Hepatocyte (in vitro differentiated cells): ENCODE measurements around the gene PTGIS. TPM values are rescaled to one million over a fixed set of nuclear protein-coding genes. Genes with fewer than 3 reads are reported as not detected.

Source experiments
- DNase-seq: peaks from one replicate; pipeline ENCODE4 v3.0.0-alpha.2; 2016; ENCODE audit warnings: low spot score
- H2AFZ ChIP-seq: fragments of 200-600 bp; sonication (generic); 2 replicates; pipeline ENCODE4 v1.6.0; 2016; ENCODE audit warnings: antibody characterized with exemption, mild to moderate bottlenecking
- H3K27ac ChIP-seq: fragments of 200-600 bp; sonication (generic); 2 replicates; pipeline ENCODE4 v1.5.1; 2016; ENCODE audit warnings: mild to moderate bottlenecking
- H3K27me3 ChIP-seq: fragments of 200-600 bp; sonication (generic); 2 replicates; pipeline ENCODE4 v1.6.1; 2016
- H3K36me3 ChIP-seq: fragments of 200-600 bp; sonication (generic); replicated peaks from 2 replicates; pipeline ENCODE4 v1.5.1; 2016; ENCODE audit warnings: low read depth; ENCODE audit not compliant: insufficient read depth
- H3K4me1 ChIP-seq: fragments of 200-600 bp; sonication (generic); 2 replicates; pipeline ENCODE4 v1.5.1; 2016; ENCODE audit warnings: mild to moderate bottlenecking, moderate library complexity; ENCODE audit not compliant: insufficient read depth
- H3K4me2 ChIP-seq: fragments of 200-600 bp; sonication (generic); 2 replicates; pipeline ENCODE4 v1.6.0; 2016
- H3K4me3 ChIP-seq: fragments of 200-600 bp; sonication (generic); 2 replicates; pipeline ENCODE4 v1.5.1; 2016; ENCODE audit warnings: mild to moderate bottlenecking
- H3K79me2 ChIP-seq: fragments of 200-600 bp; sonication (generic); 2 replicates; pipeline ENCODE4 v1.6.0; 2017; ENCODE audit warnings: mild to moderate bottlenecking
- H3K9me2 ChIP-seq: fragments of 200-600 bp; sonication (generic); replicated peaks from 2 replicates; pipeline ENCODE4 v1.6.0; 2017; ENCODE audit warnings: mild to moderate bottlenecking; ENCODE audit not compliant: insufficient read depth
- H3K9me3 ChIP-seq: fragments of 200-600 bp; sonication (generic); 2 replicates; pipeline ENCODE4 v1.5.1; 2016; ENCODE audit warnings: low read depth, mild to moderate bottlenecking
- H4K20me1 ChIP-seq: fragments of 200-600 bp; sonication (generic); 2 replicates; pipeline ENCODE4 v1.6.0; 2016; ENCODE audit warnings: mild to moderate bottlenecking; ENCODE audit not compliant: insufficient read depth, poor library complexity, severe bottlenecking
- CTCF ChIP-seq: fragments of 200-600 bp; sonication (generic); IDR thresholded peaks from 2 replicates; pipeline ENCODE4 v1.5.1; 2016; ENCODE audit warnings: antibody characterized with exemption, mild to moderate bottlenecking; ENCODE audit not compliant: poor library complexity
- EZH2 ChIP-seq: fragments of 200-600 bp; sonication (generic); IDR thresholded peaks from 2 replicates; pipeline ENCODE4 v1.6.1; 2016; ENCODE audit warnings: antibody characterized with exemption, mild to moderate bottlenecking, borderline replicate concordance
- EZH2phosphoT487 ChIP-seq: fragments of 200-600 bp; sonication (generic); IDR thresholded peaks from one replicate; pipeline ENCODE4 v1.6.1; 2018; ENCODE audit warnings: antibody characterized with exemption, mild to moderate bottlenecking, low read depth, moderate library complexity; ENCODE audit not compliant: unreplicated experiment, severe bottlenecking
- WGBS: methylation state at CpG from one replicate; pipeline ENCODE4 v1.1.6; 2016; ENCODE audit warnings: low lambda C conversion rate; ENCODE audit errors: missing lambda C conversion rate; 5-methylcytosine and 5-hydroxymethylcytosine counted together
- polyA plus RNA-seq: library from polyadenylated mRNA; unstranded; fragments of >200 nt; fragmentation: Nextera tagmentation; extraction: Ambion mirVana; gene quantifications from 2 replicates; pipeline ENCODE4 v1.2.1, GENCODE V29; 2016
- total RNA-seq: library from RNA; depleted of rRNA; stranded (reverse); fragments of >200 nt; gene quantifications from 2 replicates; pipeline ENCODE4 v1.2.3, GENCODE V29; 2014

The PTGIS gene
- total and polyA plus RNA-seq, 2 experiments from 2014 or later = 25.4 to 26.1 TPM

GRCh38 chr20:49583343-49583668 lies 15.4 kb upstream of the PTGIS start:
- TF ChIP-seq EZH2phosphoT487 (no peak), CTCF (no peak)
- DNase-seq = no peak
- 80% methylated on average over 4 of the region's 4 CpGs for WGBS
- H3K79me2 ChIP-seq = no peaks in the 10 kb centered on the region
- peaks cover 53% of the 10 kb centered on the region for H3K4me1 ChIP-seq
- no peak overlapping the region for H3K4me3 ChIP-seq
- peak overlapping the region; percentile 99 for H3K27ac ChIP-seq
- H3K4me2 ChIP-seq = peak overlapping the region; percentile 39
- H3K27me3 ChIP-seq = no peaks in the 10 kb centered on the region
- no peaks in the 10 kb centered on the region for H3K9me2 ChIP-seq
- no peaks in the 10 kb centered on the region for H4K20me1 ChIP-seq
- H3K9me3 ChIP-seq = no peaks in the 10 kb centered on the region
- no peaks in the 10 kb centered on the region for H3K36me3 ChIP-seq
- no peak overlapping the region for H2AFZ ChIP-seq

GRCh38 chr20:49582413-49583334 lies 14.7 kb upstream of the PTGIS start:
- Histone ChIP-seq H3K4me3 (no peak overlapping the region), H3K27me3 (no peaks in the 10 kb centered on the region), H3K4me2 (peak overlapping the region; percentile 39), H3K27ac (peak overlapping the region; percentile 99), H4K20me1 (no peaks in the 10 kb centered on the region), H2AFZ (no peak overlapping the region), H3K36me3 (no peaks in the 10 kb centered on the region), H3K9me3 (no peaks in the 10 kb centered on the region), H3K79me2 (no peaks in the 10 kb centered on the region), H3K9me2 (no peaks in the 10 kb centered on the region), H3K4me1 (peaks cover 47% of the 10 kb centered on the region)
- no peak for TF ChIP-seq EZH2
- no peak for TF ChIP-seq EZH2phosphoT487
- TF ChIP-seq CTCF = no peak
- 95% methylated on average over 10 of the region's 10 CpGs for WGBS
- DNase-seq = no peak

GRCh38 chr20:49581482-49581881 lies 13.5 kb upstream of the PTGIS start:
- Histone ChIP-seq H3K4me2 (no peak overlapping the region), H3K9me3 (no peaks in the 10 kb centered on the region), H3K9me2 (no peaks in the 10 kb centered on the region), H3K27ac (peak overlapping the region; percentile 78), H3K36me3 (no peaks in the 10 kb centered on the region), H2AFZ (no peak overlapping the region), H3K79me2 (no peaks in the 10 kb centered on the region), H3K27me3 (no peaks in the 10 kb centered on the region), H3K4me3 (no peak overlapping the region), H4K20me1 (no peaks in the 10 kb centered on the region), H3K4me1 (peaks cover 47% of the 10 kb centered on the region)
- WGBS = 90% methylated on average over 1 of the region's 1 CpG
- no peak for DNase-seq
- TF ChIP-seq EZH2phosphoT487 (no peak), CTCF (no peak), EZH2 (no peak)

GRCh38 chr20:49580813-49581174 lies 12.9 kb upstream of the PTGIS start:
- peaks cover 47% of the 10 kb centered on the region for H3K4me1 ChIP-seq
- no peaks in the 10 kb centered on the region for H3K9me2 ChIP-seq
- no peak overlapping the region for H2AFZ ChIP-seq
- H3K27me3 ChIP-seq = no peaks in the 10 kb centered on the region
- no peak for DNase-seq
- H3K4me2 ChIP-seq = no peak overlapping the region
- 32% methylated on average over 1 of the region's 1 CpG for WGBS
- no peaks in the 10 kb centered on the region for H3K36me3 ChIP-seq
- H3K79me2 ChIP-seq = no peaks in the 10 kb centered on the region
- H3K27ac ChIP-seq = peak overlapping the region; percentile 78
- H4K20me1 ChIP-seq = no peaks in the 10 kb centered on the region
- TF ChIP-seq EZH2 = no peak
- H3K4me3 ChIP-seq = no peak overlapping the region
- H3K9me3 ChIP-seq = no peaks in the 10 kb centered on the region
